Hepatocyte (in vitro differentiated cells): ENCODE results near the gene IL20RA. TPM values are rescaled to one million over a fixed set of nuclear protein-coding genes. Genes with fewer than 3 reads are reported as not detected.
A peak's percentile ranks its signal among the peaks of the same experiment; 100 is the strongest.
"Not testable (repeated sequence)": the region's sequence is repeated elsewhere in the genome, so short reads cannot be mapped to it uniquely, and the experiment has no call there.

Experiments used
- DNase-seq: peaks from one replicate; pipeline ENCODE4 v3.0.0-alpha.2; 2016; ENCODE audit warnings: low spot score
- H2AFZ ChIP-seq: fragments of 200-600 bp; sonication (generic); 2 replicates; pipeline ENCODE4 v1.6.0; 2016; ENCODE audit warnings: antibody characterized with exemption, mild to moderate bottlenecking
- H3K27ac ChIP-seq: fragments of 200-600 bp; sonication (generic); 2 replicates; pipeline ENCODE4 v1.5.1; 2016; ENCODE audit warnings: mild to moderate bottlenecking
- H3K27me3 ChIP-seq: fragments of 200-600 bp; sonication (generic); 2 replicates; pipeline ENCODE4 v1.6.1; 2016
- H3K36me3 ChIP-seq: fragments of 200-600 bp; sonication (generic); replicated peaks from 2 replicates; pipeline ENCODE4 v1.5.1; 2016; ENCODE audit warnings: low read depth; ENCODE audit not compliant: insufficient read depth
- H3K4me1 ChIP-seq: fragments of 200-600 bp; sonication (generic); 2 replicates; pipeline ENCODE4 v1.5.1; 2016; ENCODE audit warnings: mild to moderate bottlenecking, moderate library complexity; ENCODE audit not compliant: insufficient read depth
- H3K4me2 ChIP-seq: fragments of 200-600 bp; sonication (generic); 2 replicates; pipeline ENCODE4 v1.6.0; 2016
- H3K4me3 ChIP-seq: fragments of 200-600 bp; sonication (generic); 2 replicates; pipeline ENCODE4 v1.5.1; 2016; ENCODE audit warnings: mild to moderate bottlenecking
- H3K79me2 ChIP-seq: fragments of 200-600 bp; sonication (generic); 2 replicates; pipeline ENCODE4 v1.6.0; 2017; ENCODE audit warnings: mild to moderate bottlenecking
- H3K9me2 ChIP-seq: fragments of 200-600 bp; sonication (generic); replicated peaks from 2 replicates; pipeline ENCODE4 v1.6.0; 2017; ENCODE audit warnings: mild to moderate bottlenecking; ENCODE audit not compliant: insufficient read depth
- H3K9me3 ChIP-seq: fragments of 200-600 bp; sonication (generic); 2 replicates; pipeline ENCODE4 v1.5.1; 2016; ENCODE audit warnings: low read depth, mild to moderate bottlenecking
- H4K20me1 ChIP-seq: fragments of 200-600 bp; sonication (generic); 2 replicates; pipeline ENCODE4 v1.6.0; 2016; ENCODE audit warnings: mild to moderate bottlenecking; ENCODE audit not compliant: insufficient read depth, poor library complexity, severe bottlenecking
- EZH2 ChIP-seq: fragments of 200-600 bp; sonication (generic); IDR thresholded peaks from 2 replicates; pipeline ENCODE4 v1.6.1; 2016; ENCODE audit warnings: antibody characterized with exemption, mild to moderate bottlenecking, borderline replicate concordance
- EZH2phosphoT487 ChIP-seq: fragments of 200-600 bp; sonication (generic); IDR thresholded peaks from one replicate; pipeline ENCODE4 v1.6.1; 2018; ENCODE audit warnings: antibody characterized with exemption, mild to moderate bottlenecking, low read depth, moderate library complexity; ENCODE audit not compliant: unreplicated experiment, severe bottlenecking
- WGBS: methylation state at CpG from one replicate; pipeline ENCODE4 v1.1.6; 2016; ENCODE audit warnings: low lambda C conversion rate; ENCODE audit errors: missing lambda C conversion rate; 5-methylcytosine and 5-hydroxymethylcytosine counted together
- polyA plus RNA-seq: library from polyadenylated mRNA; unstranded; fragments of >200 nt; fragmentation: Nextera tagmentation; extraction: Ambion mirVana; gene quantifications from 2 replicates; pipeline ENCODE4 v1.2.1, GENCODE V29; 2016
- total RNA-seq: library from RNA; depleted of rRNA; stranded (reverse); fragments of >200 nt; gene quantifications from 2 replicates; pipeline ENCODE4 v1.2.3, GENCODE V29; 2014
- TF ChIP-seq, protein P1 (sequence below): fragments of 200-600 bp; sonication (generic); IDR thresholded peaks from 2 replicates; pipeline ENCODE4 v1.5.1; 2016; ENCODE audit warnings: antibody characterized with exemption, mild to moderate bottlenecking; ENCODE audit not compliant: poor library complexity

The IL20RA gene
- total and polyA plus RNA-seq, 2 experiments from 2014 or later, result 0.52 to 0.63 TPM

DNA sequence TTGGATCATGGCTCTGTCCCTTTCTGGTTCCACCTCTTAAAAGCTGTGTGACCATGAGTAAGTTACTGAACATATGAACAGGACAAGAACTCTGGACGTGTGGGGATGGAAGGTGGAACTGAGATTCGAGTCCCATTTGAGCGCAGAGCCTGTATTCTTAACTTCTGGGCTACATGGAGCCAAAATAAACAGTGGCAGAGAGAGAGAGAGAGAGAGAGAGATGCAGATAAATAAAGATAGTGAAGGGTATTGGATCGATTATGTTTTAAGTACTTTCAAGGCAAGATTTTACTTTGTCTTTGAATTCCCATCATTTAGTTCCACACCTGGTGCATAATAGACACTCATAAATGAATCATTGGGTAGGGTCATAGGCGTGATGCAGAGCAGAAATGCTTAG lies 82.9 kb downstream of the IL20RA start:
- Histone ChIP-seq H3K4me1 (peaks cover 3% of the 10 kb centered on the region), H2AFZ (no peak overlapping the region), H3K4me3 (no peak overlapping the region), H3K27me3 (peaks cover under 1% of the 10 kb centered on the region), H3K27ac (no peak overlapping the region), H3K4me2 (no peak overlapping the region), H3K9me2 (no peaks in the 10 kb centered on the region), H3K9me3 (no peaks in the 10 kb centered on the region), H4K20me1 (no peaks in the 10 kb centered on the region), H3K36me3 (no peaks in the 10 kb centered on the region), H3K79me2 (no peaks in the 10 kb centered on the region)
- TF ChIP-seq EZH2 (no peak), EZH2phosphoT487 (no peak)
- TF ChIP-seq, protein P1, sequence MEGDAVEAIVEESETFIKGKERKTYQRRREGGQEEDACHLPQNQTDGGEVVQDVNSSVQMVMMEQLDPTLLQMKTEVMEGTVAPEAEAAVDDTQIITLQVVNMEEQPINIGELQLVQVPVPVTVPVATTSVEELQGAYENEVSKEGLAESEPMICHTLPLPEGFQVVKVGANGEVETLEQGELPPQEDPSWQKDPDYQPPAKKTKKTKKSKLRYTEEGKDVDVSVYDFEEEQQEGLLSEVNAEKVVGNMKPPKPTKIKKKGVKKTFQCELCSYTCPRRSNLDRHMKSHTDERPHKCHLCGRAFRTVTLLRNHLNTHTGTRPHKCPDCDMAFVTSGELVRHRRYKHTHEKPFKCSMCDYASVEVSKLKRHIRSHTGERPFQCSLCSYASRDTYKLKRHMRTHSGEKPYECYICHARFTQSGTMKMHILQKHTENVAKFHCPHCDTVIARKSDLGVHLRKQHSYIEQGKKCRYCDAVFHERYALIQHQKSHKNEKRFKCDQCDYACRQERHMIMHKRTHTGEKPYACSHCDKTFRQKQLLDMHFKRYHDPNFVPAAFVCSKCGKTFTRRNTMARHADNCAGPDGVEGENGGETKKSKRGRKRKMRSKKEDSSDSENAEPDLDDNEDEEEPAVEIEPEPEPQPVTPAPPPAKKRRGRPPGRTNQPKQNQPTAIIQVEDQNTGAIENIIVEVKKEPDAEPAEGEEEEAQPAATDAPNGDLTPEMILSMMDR, result no peak
- DNase-seq, result no peak
- 80% methylated on average over 5 of the region's 5 CpGs for WGBS

DNA sequence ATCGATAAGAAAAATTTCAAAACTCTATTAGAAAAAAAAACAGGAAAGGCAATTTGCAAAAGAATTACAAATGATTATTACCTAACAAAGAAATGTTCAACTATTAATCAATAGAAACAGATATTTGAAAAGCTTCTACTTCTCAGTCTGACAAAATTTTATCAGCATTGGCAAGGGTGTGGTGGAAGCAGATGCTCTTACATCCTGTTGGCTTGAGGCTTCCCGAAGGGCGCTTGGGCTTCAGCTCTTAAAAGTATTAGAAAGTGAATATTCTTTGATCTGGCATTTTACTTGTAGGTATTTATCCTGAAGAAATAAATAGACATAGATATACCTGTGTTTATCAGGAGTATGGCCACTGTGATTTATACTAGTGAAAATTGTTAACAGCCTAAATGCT lies 84.0 kb downstream of the IL20RA start:
- 85% methylated on average over 3 of the region's 3 CpGs for WGBS
- H3K9me2 ChIP-seq, result no peaks in the 10 kb centered on the region
- H3K36me3 ChIP-seq, result no peaks in the 10 kb centered on the region
- no peaks in the 10 kb centered on the region for H3K79me2 ChIP-seq
- H3K9me3 ChIP-seq, result no peaks in the 10 kb centered on the region
- no peak overlapping the region for H3K4me3 ChIP-seq
- TF ChIP-seq, protein P1, result no peak
- TF ChIP-seq EZH2phosphoT487, result no peak
- TF ChIP-seq EZH2, result no peak
- no peak for DNase-seq
- no peak overlapping the region for H3K4me2 ChIP-seq
- no peak overlapping the region for H3K27ac ChIP-seq
- no peaks in the 10 kb centered on the region for H4K20me1 ChIP-seq
- H2AFZ ChIP-seq, result no peak overlapping the region
- H3K27me3 ChIP-seq, result peaks cover 5% of the 10 kb centered on the region
- H3K4me1 ChIP-seq, result peaks cover 3% of the 10 kb centered on the region

DNA sequence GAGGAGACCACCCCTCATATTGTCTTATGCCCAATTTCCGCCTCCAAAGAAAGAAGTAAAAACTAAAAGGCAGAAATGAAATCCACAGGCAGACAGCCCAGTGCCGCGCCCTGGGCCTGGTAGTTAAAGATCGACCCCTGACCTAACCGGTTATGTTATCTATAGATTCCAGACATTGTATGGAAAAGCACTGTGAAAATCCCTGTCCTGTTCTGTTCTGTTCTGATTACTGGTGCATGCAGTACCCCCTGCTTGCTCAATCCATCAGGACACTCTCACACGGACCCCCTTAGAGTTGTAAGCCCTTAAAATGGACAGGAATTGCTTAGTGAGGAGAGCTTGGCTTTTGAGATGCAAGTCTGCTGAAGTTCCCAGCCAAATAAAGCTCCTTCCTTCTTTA lies 84.8 kb downstream of the IL20RA start:
- not testable (repeated sequence) for H3K9me2 ChIP-seq, H3K27me3 ChIP-seq, H3K9me3 ChIP-seq, H2AFZ ChIP-seq, H3K79me2 ChIP-seq, DNase-seq, H3K36me3 ChIP-seq, H3K4me1 ChIP-seq, H4K20me1 ChIP-seq, H3K4me3 ChIP-seq
- H3K4me2 ChIP-seq, result peak overlapping the region; percentile 53
- 31% methylated on average over 6 of the region's 6 CpGs for WGBS
- H3K27ac ChIP-seq, result peak overlapping the region; percentile 86

DNA sequence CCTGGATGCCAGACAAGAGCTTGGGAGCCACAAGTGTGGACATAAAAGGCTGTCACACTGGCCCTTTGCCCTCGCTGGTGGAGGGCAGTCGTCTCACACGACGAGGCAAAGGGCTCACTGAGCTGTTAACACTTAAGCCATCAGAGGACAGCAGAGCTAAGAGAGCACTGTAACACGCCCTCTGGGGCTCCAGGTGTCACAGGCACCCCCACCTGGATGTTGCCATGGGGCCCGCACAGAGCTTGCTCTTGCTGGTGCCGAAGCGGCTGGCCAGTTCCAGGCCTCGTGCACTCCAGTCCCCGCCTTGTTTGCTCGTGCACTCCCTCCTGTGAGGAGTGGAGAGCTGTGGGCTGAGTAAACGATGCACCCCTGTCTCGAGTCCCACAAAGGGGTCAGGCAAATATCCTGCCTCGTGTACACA lies 85.3 kb downstream of the IL20RA start:
- Histone ChIP-seq H3K36me3 (no peaks in the 10 kb centered on the region), H3K4me3 (no peak overlapping the region), H3K4me1 (peaks cover 3% of the 10 kb centered on the region), H4K20me1 (no peaks in the 10 kb centered on the region), H2AFZ (no peak overlapping the region), H3K9me3 (no peaks in the 10 kb centered on the region), H3K4me2 (peak overlapping the region; percentile 53), H3K27ac (peak overlapping the region; percentile 86), H3K27me3 (peaks cover 5% of the 10 kb centered on the region), H3K9me2 (no peaks in the 10 kb centered on the region), H3K79me2 (no peaks in the 10 kb centered on the region)
- TF ChIP-seq EZH2 (no peak), EZH2phosphoT487 (no peak)
- TF ChIP-seq, protein P1, result no peak
- DNase-seq, result peak; percentile 74
- 22% methylated on average over 14 of the region's 14 CpGs for WGBS
